HEK293 (cell line): ENCODE results near the gene AIF1.

ENCODE experiments used
- EGR2 ChIP-seq: fragments of 450-650 bp; formaldehyde crosslinking; IDR thresholded peaks from 2 replicates; pipeline ENCODE4 v1.5.1; 2016; ENCODE audit warnings: low read depth, missing biosample characterization, missing genetic modification characterization
- RBAK ChIP-seq: fragments of 450-650 bp; formaldehyde crosslinking; IDR thresholded peaks from 2 replicates; pipeline ENCODE4 v1.5.1; 2016; ENCODE audit warnings: missing biosample characterization, missing genetic modification characterization
- SP2 ChIP-seq: fragments of 450-650 bp; formaldehyde crosslinking; IDR thresholded peaks from 2 replicates; pipeline ENCODE4 v1.5.1; 2016; ENCODE audit warnings: missing biosample characterization, missing genetic modification characterization
- SP7 ChIP-seq: fragments of 450-650 bp; formaldehyde crosslinking; IDR thresholded peaks from 2 replicates; pipeline ENCODE4 v1.5.1; 2016; ENCODE audit warnings: missing biosample characterization, missing genetic modification characterization
- TCF7L2 ChIP-seq: IDR thresholded peaks from 2 replicates; pipeline ENCODE4 v1.6.1; 2011; ENCODE audit warnings: low read depth, mild to moderate bottlenecking, inconsistent platforms, low read length, moderate library complexity, borderline replicate concordance
- YY1 ChIP-seq: fragments of 450-650 bp; formaldehyde crosslinking; IDR thresholded peaks from 2 replicates; pipeline ENCODE4 v1.5.1; 2018; ENCODE audit warnings: missing biosample characterization, missing genetic modification characterization
- ZFP37 ChIP-seq: fragments of 450-650 bp; formaldehyde crosslinking; IDR thresholded peaks from 2 replicates; pipeline ENCODE4 v1.5.1; 2016; ENCODE audit warnings: missing biosample characterization, missing genetic modification characterization
- ZNF138 ChIP-seq: fragments of 450-650 bp; formaldehyde crosslinking; IDR thresholded peaks from 2 replicates; pipeline ENCODE4 v1.5.1; 2016; ENCODE audit warnings: missing biosample characterization, missing genetic modification characterization, borderline replicate concordance
- ZNF19 ChIP-seq: fragments of 450-650 bp; formaldehyde crosslinking; IDR thresholded peaks from 2 replicates; pipeline ENCODE4; 2016; ENCODE audit warnings: missing biosample characterization, missing genetic modification characterization, low read depth
- ZNF266 ChIP-seq: fragments of 450-650 bp; formaldehyde crosslinking; IDR thresholded peaks from 2 replicates; pipeline ENCODE4 v1.5.1; 2016; ENCODE audit warnings: missing biosample characterization, missing genetic modification characterization, low read depth
- ZNF324 ChIP-seq: fragments of 450-650 bp; formaldehyde crosslinking; IDR thresholded peaks from 2 replicates; pipeline ENCODE4 v1.5.1; 2016; ENCODE audit warnings: missing biosample characterization, missing genetic modification characterization
- ZNF335 ChIP-seq: fragments of 450-650 bp; formaldehyde crosslinking; conservative IDR thresholded peaks from 2 replicates; pipeline ENCODE4 v1.5.1; 2016; ENCODE audit warnings: missing biosample characterization, missing genetic modification characterization
- ZNF37A ChIP-seq: fragments of 450-650 bp; IDR thresholded peaks from 2 replicates; pipeline ENCODE4 v1.5.1; 2018; ENCODE audit warnings: missing biosample characterization, missing genetic modification characterization
- ZNF521 ChIP-seq: fragments of 450-650 bp; formaldehyde crosslinking; IDR thresholded peaks from 2 replicates; pipeline ENCODE4 v1.5.1; 2017; ENCODE audit warnings: missing biosample characterization, mild to moderate bottlenecking, missing genetic modification characterization
- ZNF548 ChIP-seq: fragments of 450-650 bp; formaldehyde crosslinking; IDR thresholded peaks from 2 replicates; pipeline ENCODE4 v1.5.1; 2016; ENCODE audit warnings: missing biosample characterization, missing genetic modification characterization
- ZNF561 ChIP-seq: fragments of 450-650 bp; IDR thresholded peaks from 2 replicates; pipeline ENCODE4 v1.5.1; 2018; ENCODE audit warnings: missing biosample characterization, missing genetic modification characterization, borderline replicate concordance
- ZNF610 ChIP-seq: fragments of 450-650 bp; formaldehyde crosslinking; IDR thresholded peaks from 2 replicates; pipeline ENCODE4 v1.5.1; 2016; ENCODE audit warnings: missing biosample characterization, missing genetic modification characterization, borderline replicate concordance
- ZNF707 ChIP-seq: fragments of 450-650 bp; formaldehyde crosslinking; IDR thresholded peaks from 2 replicates; pipeline ENCODE4 v1.5.1; 2016; ENCODE audit warnings: missing biosample characterization, missing genetic modification characterization
- TF ChIP-seq, protein P1 (sequence below): fragments of 450-650 bp; formaldehyde crosslinking; IDR thresholded peaks from 2 replicates; pipeline ENCODE4 v1.5.1; 2016; ENCODE audit warnings: missing biosample characterization, missing genetic modification characterization
- TF ChIP-seq, protein P2 (sequence below): fragments of 450-650 bp; formaldehyde crosslinking; IDR thresholded peaks from 2 replicates; pipeline ENCODE4 v1.5.1; 2016; ENCODE audit warnings: missing biosample characterization, missing genetic modification characterization
- TF ChIP-seq, protein P3 (sequence below): fragments of 450-650 bp; formaldehyde crosslinking; optimal IDR thresholded peaks from 2 replicates; pipeline ENCODE3; 2016; ENCODE audit warnings: missing biosample characterization, mild to moderate bottlenecking, missing genetic modification characterization
- TF ChIP-seq, protein P4 (sequence below): fragments of 450-650 bp; formaldehyde crosslinking; conservative IDR thresholded peaks from 2 replicates; pipeline ENCODE4 v1.5.1; 2016; ENCODE audit warnings: low read depth, missing biosample characterization, missing genetic modification characterization
- TF ChIP-seq, protein P5 (sequence below): fragments of 450-650 bp; formaldehyde crosslinking; IDR thresholded peaks from 2 replicates; pipeline ENCODE4 v1.5.1; 2016; ENCODE audit warnings: missing biosample characterization, missing genetic modification characterization
- TF ChIP-seq, protein P6 (sequence below): fragments of 450-650 bp; formaldehyde crosslinking; IDR thresholded peaks from 2 replicates; pipeline ENCODE4 v1.5.1; 2016; ENCODE audit warnings: missing biosample characterization, missing genetic modification characterization
- TF ChIP-seq, protein P7 (sequence below): fragments of 450-650 bp; formaldehyde crosslinking; IDR thresholded peaks from 2 replicates; pipeline ENCODE4 v1.5.1; 2016; ENCODE audit warnings: missing biosample characterization, missing genetic modification characterization
- TF ChIP-seq, protein P8 (sequence below): fragments of 450-650 bp; formaldehyde crosslinking; IDR thresholded peaks from 2 replicates; pipeline ENCODE4 v1.5.1; 2016; ENCODE audit warnings: missing biosample characterization, missing genetic modification characterization

AIF1 gene

DNA sequence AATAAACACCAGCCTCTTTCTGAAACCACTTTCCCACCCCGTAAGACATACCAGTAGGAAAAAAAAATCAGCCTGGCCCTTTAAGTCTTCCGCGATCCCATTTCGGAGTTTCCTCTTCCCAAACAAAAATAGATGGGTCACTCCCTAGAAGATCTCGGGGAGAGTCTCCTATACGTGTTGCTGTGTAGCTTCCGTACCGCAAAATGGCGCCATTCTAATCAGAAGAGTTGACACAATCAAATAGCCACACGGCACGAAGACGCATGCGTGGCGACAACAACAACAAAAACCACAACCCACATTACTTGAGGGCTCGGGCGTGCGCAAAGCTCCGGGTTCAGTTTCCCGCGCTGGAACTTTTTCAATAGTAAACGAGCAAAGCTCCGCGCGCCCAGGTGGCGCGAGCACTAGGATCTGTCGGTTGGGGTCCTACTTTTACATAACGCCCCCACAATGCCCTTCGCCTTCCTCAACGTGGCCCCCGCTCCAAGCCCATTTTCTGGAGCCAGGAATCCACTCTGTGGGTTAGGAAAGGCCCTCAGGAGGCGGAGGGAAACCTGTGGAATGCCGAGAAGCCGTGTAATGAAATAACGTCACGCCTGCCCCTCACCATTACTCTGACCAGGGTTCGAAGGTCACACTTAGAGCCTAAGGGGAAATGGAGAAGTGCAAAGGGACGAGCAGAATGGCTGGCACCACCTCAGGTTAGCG, 49.9 kb downstream of the AIF1 start, which contains the start of gene GPANK1 (continued):
- TF ChIP-seq, protein P1, sequence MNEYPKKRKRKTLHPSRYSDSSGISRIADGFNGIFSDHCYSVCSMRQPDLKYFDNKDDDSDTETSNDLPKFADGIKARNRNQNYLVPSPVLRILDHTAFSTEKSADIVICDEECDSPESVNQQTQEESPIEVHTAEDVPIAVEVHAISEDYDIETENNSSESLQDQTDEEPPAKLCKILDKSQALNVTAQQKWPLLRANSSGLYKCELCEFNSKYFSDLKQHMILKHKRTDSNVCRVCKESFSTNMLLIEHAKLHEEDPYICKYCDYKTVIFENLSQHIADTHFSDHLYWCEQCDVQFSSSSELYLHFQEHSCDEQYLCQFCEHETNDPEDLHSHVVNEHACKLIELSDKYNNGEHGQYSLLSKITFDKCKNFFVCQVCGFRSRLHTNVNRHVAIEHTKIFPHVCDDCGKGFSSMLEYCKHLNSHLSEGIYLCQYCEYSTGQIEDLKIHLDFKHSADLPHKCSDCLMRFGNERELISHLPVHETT = 0 out of 2 replicates have a peak, but pooled peaks have one; percentile 21
- TF ChIP-seq YY1 (tag by site-specific recombination) (peak; percentile 71; the same call in 1 of the 2 replicates), ZNF561 (tag by site-specific recombination) (peak; percentile 28; the same call in 1 of the 2 replicates), ZNF266 (tag by site-specific recombination) (no peak), TCF7L2 (peak; percentile 62; the same call in 1 of the 2 replicates), ZNF324 (tag by site-specific recombination) (no peak), ZNF37A (tag by site-specific recombination) (no peak), ZNF521 (tag by site-specific recombination) (no peak), ZNF548 (no peak), SP7 (tag by site-specific recombination) (0 out of 2 replicates have a peak, but pooled peaks have one; percentile 12), ZNF19 (no peak), ZNF335 (peak; percentile 20), ZFP37 (tag by site-specific recombination) (0 out of 2 replicates have a peak, but pooled peaks have one; percentile 34), ZNF707 (tag by site-specific recombination) (no peak), SP2 (no peak), ZNF610 (0 out of 2 replicates have a peak, but pooled peaks have one; percentile 30), EGR2 (tag by site-specific recombination) (peak; percentile 52), RBAK (no peak), ZNF138 (tag by site-specific recombination) (no peak)
- TF ChIP-seq, protein P2, sequence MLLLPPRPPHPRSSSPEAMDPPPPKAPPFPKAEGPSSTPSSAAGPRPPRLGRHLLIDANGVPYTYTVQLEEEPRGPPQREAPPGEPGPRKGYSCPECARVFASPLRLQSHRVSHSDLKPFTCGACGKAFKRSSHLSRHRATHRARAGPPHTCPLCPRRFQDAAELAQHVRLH (tag by site-specific recombination) = no peak
- TF ChIP-seq, protein P3, sequence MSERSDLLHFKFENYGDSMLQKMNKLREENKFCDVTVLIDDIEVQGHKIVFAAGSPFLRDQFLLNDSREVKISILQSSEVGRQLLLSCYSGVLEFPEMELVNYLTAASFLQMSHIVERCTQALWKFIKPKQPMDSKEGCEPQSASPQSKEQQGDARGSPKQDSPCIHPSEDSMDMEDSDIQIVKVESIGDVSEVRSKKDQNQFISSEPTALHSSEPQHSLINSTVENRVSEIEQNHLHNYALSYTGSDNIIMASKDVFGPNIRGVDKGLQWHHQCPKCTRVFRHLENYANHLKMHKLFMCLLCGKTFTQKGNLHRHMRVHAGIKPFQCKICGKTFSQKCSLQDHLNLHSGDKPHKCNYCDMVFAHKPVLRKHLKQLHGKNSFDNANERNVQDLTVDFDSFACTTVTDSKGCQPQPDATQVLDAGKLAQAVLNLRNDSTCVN (tag by site-specific recombination) = peak; percentile 87
- TF ChIP-seq, protein P4, sequence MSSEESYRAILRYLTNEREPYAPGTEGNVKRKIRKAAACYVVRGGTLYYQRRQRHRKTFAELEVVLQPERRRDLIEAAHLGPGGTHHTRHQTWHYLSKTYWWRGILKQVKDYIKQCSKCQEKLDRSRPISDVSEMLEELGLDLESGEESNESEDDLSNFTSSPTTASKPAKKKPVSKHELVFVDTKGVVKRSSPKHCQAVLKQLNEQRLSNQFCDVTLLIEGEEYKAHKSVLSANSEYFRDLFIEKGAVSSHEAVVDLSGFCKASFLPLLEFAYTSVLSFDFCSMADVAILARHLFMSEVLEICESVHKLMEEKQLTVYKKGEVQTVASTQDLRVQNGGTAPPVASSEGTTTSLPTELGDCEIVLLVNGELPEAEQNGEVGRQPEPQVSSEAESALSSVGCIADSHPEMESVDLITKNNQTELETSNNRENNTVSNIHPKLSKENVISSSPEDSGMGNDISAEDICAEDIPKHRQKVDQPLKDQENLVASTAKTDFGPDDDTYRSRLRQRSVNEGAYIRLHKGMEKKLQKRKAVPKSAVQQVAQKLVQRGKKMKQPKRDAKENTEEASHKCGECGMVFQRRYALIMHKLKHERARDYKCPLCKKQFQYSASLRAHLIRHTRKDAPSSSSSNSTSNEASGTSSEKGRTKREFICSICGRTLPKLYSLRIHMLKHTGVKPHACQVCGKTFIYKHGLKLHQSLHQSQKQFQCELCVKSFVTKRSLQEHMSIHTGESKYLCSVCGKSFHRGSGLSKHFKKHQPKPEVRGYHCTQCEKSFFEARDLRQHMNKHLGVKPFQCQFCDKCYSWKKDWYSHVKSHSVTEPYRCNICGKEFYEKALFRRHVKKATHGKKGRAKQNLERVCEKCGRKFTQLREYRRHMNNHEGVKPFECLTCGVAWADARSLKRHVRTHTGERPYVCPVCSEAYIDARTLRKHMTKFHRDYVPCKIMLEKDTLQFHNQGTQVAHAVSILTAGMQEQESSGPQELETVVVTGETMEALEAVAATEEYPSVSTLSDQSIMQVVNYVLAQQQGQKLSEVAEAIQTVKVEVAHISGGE (tag by site-specific recombination) = no peak
- TF ChIP-seq, protein P5, sequence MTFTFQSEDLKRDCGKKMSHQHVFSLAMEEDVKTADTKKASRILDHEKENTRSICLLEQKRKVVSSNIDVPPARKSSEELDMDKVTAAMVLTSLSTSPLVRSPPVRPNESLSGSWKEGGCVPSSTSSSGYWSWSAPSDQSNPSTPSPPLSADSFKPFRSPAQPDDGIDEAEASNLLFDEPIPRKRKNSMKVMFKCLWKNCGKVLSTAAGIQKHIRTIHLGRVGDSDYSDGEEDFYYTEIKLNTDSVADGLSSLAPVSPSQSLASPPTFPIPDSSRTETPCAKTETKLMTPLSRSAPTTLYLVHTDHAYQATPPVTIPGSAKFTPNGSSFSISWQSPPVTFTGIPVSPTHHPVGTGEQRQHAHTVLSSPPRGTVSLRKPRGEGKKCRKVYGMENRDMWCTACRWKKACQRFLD = no peak
- TF ChIP-seq, protein P6, sequence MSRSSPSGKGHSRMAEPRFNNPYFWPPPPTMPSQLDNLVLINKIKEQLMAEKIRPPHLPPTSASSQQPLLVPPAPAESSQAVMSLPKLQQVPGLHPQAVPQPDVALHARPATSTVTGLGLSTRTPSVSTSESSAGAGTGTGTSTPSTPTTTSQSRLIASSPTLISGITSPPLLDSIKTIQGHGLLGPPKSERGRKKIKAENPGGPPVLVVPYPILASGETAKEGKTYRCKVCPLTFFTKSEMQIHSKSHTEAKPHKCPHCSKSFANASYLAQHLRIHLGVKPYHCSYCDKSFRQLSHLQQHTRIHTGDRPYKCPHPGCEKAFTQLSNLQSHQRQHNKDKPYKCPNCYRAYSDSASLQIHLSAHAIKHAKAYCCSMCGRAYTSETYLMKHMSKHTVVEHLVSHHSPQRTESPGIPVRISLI (tag by site-specific recombination) = peak; percentile 88
- TF ChIP-seq, protein P7, sequence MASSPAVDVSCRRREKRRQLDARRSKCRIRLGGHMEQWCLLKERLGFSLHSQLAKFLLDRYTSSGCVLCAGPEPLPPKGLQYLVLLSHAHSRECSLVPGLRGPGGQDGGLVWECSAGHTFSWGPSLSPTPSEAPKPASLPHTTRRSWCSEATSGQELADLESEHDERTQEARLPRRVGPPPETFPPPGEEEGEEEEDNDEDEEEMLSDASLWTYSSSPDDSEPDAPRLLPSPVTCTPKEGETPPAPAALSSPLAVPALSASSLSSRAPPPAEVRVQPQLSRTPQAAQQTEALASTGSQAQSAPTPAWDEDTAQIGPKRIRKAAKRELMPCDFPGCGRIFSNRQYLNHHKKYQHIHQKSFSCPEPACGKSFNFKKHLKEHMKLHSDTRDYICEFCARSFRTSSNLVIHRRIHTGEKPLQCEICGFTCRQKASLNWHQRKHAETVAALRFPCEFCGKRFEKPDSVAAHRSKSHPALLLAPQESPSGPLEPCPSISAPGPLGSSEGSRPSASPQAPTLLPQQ = peak; percentile 56; the same call in 1 of the 2 replicates
- TF ChIP-seq, protein P8, sequence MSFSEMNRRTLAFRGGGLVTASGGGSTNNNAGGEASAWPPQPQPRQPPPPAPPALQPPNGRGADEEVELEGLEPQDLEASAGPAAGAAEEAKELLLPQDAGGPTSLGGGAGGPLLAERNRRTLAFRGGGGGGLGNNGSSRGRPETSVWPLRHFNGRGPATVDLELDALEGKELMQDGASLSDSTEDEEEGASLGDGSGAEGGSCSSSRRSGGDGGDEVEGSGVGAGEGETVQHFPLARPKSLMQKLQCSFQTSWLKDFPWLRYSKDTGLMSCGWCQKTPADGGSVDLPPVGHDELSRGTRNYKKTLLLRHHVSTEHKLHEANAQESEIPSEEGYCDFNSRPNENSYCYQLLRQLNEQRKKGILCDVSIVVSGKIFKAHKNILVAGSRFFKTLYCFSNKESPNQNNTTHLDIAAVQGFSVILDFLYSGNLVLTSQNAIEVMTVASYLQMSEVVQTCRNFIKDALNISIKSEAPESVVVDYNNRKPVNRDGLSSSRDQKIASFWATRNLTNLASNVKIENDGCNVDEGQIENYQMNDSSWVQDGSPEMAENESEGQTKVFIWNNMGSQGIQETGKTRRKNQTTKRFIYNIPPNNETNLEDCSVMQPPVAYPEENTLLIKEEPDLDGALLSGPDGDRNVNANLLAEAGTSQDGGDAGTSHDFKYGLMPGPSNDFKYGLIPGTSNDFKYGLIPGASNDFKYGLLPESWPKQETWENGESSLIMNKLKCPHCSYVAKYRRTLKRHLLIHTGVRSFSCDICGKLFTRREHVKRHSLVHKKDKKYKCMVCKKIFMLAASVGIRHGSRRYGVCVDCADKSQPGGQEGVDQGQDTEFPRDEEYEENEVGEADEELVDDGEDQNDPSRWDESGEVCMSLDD = peak; percentile 81
